ENCODE data around the gene CDS2.

DNA sequence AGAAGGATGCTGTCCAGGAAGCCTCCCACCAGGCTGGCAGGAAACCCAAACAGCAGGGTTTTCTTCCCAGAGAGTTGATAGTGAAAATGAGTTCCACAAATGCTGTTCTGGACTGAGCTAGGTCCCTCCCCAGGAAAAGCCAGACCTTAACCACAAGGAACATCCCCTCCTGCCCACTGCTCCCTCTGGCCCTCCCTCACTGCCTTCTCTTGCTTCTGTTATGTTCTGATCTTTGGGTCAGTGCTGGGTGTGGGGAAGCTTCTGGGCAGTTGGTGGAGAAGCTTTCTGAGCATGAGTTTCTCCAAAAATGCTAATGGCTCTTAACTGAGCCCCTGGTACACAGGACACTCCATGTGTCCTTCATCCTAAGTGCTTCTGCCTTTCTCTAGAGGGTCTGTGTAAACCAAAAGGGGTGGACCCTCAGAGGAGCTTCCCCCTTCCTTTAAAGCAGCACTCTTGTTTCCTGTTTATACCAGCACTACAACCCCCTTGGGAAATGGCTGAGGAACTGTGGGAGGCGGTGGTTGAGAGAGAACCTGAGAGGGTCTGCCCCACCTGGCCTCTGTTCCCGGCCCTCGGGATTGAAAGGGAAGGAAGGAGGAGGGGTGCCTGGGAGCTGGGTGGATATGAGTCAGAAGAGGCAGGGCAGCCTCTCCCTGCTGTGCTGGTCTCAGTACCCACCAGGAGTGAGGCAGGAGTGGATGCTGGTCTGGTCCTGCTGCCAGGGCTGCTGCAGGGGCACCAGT lies 42.0 kb downstream of the CDS2 start:
- TF ChIP-seq, protein P1, sequence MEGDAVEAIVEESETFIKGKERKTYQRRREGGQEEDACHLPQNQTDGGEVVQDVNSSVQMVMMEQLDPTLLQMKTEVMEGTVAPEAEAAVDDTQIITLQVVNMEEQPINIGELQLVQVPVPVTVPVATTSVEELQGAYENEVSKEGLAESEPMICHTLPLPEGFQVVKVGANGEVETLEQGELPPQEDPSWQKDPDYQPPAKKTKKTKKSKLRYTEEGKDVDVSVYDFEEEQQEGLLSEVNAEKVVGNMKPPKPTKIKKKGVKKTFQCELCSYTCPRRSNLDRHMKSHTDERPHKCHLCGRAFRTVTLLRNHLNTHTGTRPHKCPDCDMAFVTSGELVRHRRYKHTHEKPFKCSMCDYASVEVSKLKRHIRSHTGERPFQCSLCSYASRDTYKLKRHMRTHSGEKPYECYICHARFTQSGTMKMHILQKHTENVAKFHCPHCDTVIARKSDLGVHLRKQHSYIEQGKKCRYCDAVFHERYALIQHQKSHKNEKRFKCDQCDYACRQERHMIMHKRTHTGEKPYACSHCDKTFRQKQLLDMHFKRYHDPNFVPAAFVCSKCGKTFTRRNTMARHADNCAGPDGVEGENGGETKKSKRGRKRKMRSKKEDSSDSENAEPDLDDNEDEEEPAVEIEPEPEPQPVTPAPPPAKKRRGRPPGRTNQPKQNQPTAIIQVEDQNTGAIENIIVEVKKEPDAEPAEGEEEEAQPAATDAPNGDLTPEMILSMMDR (IDR thresholded peaks at IDR 0.05) = no peak
- TF ChIP-seq JUN (CRISPR knock-in tag; IDR thresholded peaks at IDR 0.05) (no peak), ZNF317 (CRISPR knock-in tag; IDR thresholded peaks at IDR 0.05; ENCODE audit: borderline replicate concordance, low read depth) (no peak), KAT7 (CRISPR knock-in tag; IDR thresholded peaks at IDR 0.05; ENCODE audit: borderline replicate concordance) (no peak), TEAD4 (CRISPR knock-in tag; IDR thresholded peaks at IDR 0.05) (no peak), SP1 (CRISPR knock-in tag; conservative IDR thresholded peaks at IDR 0.05) (no peak)
- TF ChIP-seq, protein P2, sequence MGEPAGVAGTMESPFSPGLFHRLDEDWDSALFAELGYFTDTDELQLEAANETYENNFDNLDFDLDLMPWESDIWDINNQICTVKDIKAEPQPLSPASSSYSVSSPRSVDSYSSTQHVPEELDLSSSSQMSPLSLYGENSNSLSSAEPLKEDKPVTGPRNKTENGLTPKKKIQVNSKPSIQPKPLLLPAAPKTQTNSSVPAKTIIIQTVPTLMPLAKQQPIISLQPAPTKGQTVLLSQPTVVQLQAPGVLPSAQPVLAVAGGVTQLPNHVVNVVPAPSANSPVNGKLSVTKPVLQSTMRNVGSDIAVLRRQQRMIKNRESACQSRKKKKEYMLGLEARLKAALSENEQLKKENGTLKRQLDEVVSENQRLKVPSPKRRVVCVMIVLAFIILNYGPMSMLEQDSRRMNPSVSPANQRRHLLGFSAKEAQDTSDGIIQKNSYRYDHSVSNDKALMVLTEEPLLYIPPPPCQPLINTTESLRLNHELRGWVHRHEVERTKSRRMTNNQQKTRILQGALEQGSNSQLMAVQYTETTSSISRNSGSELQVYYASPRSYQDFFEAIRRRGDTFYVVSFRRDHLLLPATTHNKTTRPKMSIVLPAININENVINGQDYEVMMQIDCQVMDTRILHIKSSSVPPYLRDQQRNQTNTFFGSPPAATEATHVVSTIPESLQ (CRISPR knock-in tag; IDR thresholded peaks at IDR 0.05) = no peak
- TF ChIP-seq, protein P3, sequence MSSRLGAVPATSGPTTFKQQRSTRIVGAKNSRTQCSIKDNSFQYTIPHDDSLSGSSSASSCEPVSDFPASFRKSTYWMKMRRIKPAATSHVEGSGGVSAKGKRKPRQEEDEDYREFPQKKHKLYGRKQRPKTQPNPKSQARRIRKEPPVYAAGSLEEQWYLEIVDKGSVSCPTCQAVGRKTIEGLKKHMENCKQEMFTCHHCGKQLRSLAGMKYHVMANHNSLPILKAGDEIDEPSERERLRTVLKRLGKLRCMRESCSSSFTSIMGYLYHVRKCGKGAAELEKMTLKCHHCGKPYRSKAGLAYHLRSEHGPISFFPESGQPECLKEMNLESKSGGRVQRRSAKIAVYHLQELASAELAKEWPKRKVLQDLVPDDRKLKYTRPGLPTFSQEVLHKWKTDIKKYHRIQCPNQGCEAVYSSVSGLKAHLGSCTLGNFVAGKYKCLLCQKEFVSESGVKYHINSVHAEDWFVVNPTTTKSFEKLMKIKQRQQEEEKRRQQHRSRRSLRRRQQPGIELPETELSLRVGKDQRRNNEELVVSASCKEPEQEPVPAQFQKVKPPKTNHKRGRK (CRISPR knock-in tag; IDR thresholded peaks at IDR 0.05; ENCODE audit: borderline replicate concordance) = no peak
- TF ChIP-seq, protein P4, sequence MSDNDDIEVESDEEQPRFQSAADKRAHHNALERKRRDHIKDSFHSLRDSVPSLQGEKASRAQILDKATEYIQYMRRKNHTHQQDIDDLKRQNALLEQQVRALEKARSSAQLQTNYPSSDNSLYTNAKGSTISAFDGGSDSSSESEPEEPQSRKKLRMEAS (CRISPR knock-in tag; IDR thresholded peaks at IDR 0.05) = no peak
- TF ChIP-seq, protein P5, sequence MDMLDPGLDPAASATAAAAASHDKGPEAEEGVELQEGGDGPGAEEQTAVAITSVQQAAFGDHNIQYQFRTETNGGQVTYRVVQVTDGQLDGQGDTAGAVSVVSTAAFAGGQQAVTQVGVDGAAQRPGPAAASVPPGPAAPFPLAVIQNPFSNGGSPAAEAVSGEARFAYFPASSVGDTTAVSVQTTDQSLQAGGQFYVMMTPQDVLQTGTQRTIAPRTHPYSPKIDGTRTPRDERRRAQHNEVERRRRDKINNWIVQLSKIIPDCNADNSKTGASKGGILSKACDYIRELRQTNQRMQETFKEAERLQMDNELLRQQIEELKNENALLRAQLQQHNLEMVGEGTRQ (CRISPR knock-in tag; IDR thresholded peaks at IDR 0.05) = no peak
